GM12878 (cell line): ENCODE data around the gene ZNF83. TPM values are rescaled to one million over a fixed set of nuclear protein-coding genes. Genes with fewer than 3 reads are reported as not detected.

Experiments
- ATAC-seq: fragments of 200-7000 bp; cut with Tn5 transposase; 3 replicates; pipeline ENCODE4 v1.9.1; 2020; ENCODE audit warnings: mild to moderate bottlenecking, moderate library complexity
- BruUV-seq: library from RNA; stranded (reverse); fragments of 400-500 nt; replicated peaks from 2 replicates; lab custom pipeline; 2021; lab: Mats Ljungman, UMichigan
- CTCF ChIA-PET: fragments of 300-600 bp; sonication (Branson Sonifier 250); formaldehyde crosslinking; extraction: SDS; loops from one replicate; lab custom pipeline; 2021; ENCODE audit warnings: inconsistent platforms; lab: Yijun Ruan, JAX
- POLR2A ChIA-PET: fragments of 350-600 bp; formaldehyde crosslinking; extraction: SDS; loops from one replicate; lab custom pipeline; 2021; ENCODE audit warnings: inconsistent platforms; lab: Charles Lee
- RAD21 ChIA-PET: fragments of 300-600 bp; sonication (Branson Sonifier 250); formaldehyde crosslinking; loops from one replicate; lab custom pipeline; 2023; ENCODE audit warnings: antibody characterized with exemption; ENCODE audit not compliant: unreplicated experiment; lab: Charles Lee
- SMC1A ChIA-PET: fragments of 300-600 bp; sonication (Branson Sonifier 250); formaldehyde crosslinking; loops from one replicate; lab custom pipeline; 2023; ENCODE audit not compliant: unreplicated experiment, uncharacterized antibody; lab: Charles Lee
- DNase-seq: peaks from one replicate; pipeline ENCODE4 v3.0.0-alpha.2; 2011; ENCODE audit warnings: low read depth, low spot score
- FAIRE-seq: peaks from 3 replicates; lab custom pipeline; 2011; peaks lifted over from hg19 to GRCh38; lab: Jason Lieb, UNC
- H2AFZ ChIP-seq: 2 replicates; pipeline ENCODE4 v1.6.0; 2011; ENCODE audit warnings: low read depth, low read length, control low read depth; ENCODE audit not compliant: control insufficient read depth
- H3K27ac ChIP-seq: 2 replicates; pipeline ENCODE4 v1.5.1; 2011; ENCODE audit warnings: control low read depth; ENCODE audit not compliant: control insufficient read depth, insufficient read depth
- H3K27me3 ChIP-seq, 2 experiments: replicated peaks in 1 of 2; 2 replicates each; pipeline versions ENCODE4 v1.6.0 to v1.6.1; 2011; ENCODE audit warnings: low read length in 1 of 2; ENCODE audit not compliant: control insufficient read depth in 2 of 2, insufficient read depth in 2 of 2
- H3K36me3 ChIP-seq, 2 experiments: 2 replicates each; pipeline ENCODE4 v1.5.1; 2011; ENCODE audit warnings: low read length in 1 of 2; ENCODE audit not compliant: control insufficient read depth in 2 of 2, insufficient read depth in 2 of 2
- H3K4me1 ChIP-seq: 2 replicates; pipeline ENCODE4 v1.6.1; 2011; ENCODE audit warnings: mild to moderate bottlenecking, low read length, moderate library complexity, mixed read lengths; ENCODE audit not compliant: control insufficient read depth, insufficient read depth
- H3K4me2 ChIP-seq: 2 replicates; pipeline ENCODE4 v1.6.0; 2011; ENCODE audit warnings: control low read depth; ENCODE audit not compliant: control insufficient read depth, insufficient read depth
- H3K4me3 ChIP-seq: fragments of 200-600 bp; sonication (generic); 2 replicates; pipeline ENCODE4 v1.5.1; 2016
- H3K79me2 ChIP-seq: 2 replicates; pipeline ENCODE4 v1.6.0; 2011; ENCODE audit warnings: low read length; ENCODE audit not compliant: control insufficient read depth, insufficient read depth
- H3K9ac ChIP-seq: 2 replicates; pipeline ENCODE4 v1.8.0; 2011; ENCODE audit warnings: low read length, control low read depth, mixed read lengths; ENCODE audit not compliant: control insufficient read depth, insufficient read depth
- H3K9me3 ChIP-seq: replicated peaks from 3 replicates; pipeline ENCODE4 v1.5.1; 2011; ENCODE audit warnings: mild to moderate bottlenecking, low read length; ENCODE audit not compliant: control insufficient read depth, insufficient read depth
- H4K20me1 ChIP-seq: 2 replicates; pipeline ENCODE4 v1.6.0; 2011; ENCODE audit not compliant: control insufficient read depth, insufficient read depth
- HDAC2 ChIP-seq: fragments of 200-600 bp; sonication (generic); IDR thresholded peaks from 2 replicates; pipeline ENCODE4 v1.6.1; 2017
- MYB ChIP-seq: fragments of 150-350 bp; IDR thresholded peaks from 2 replicates; pipeline ENCODE4 v1.6.1; 2014; ENCODE audit warnings: mild to moderate bottlenecking, low read depth, low read length, borderline replicate concordance
- SKIL ChIP-seq: fragments of 450-650 bp; IDR thresholded peaks from 2 replicates; pipeline ENCODE4 v1.6.1; 2017; ENCODE audit warnings: mild to moderate bottlenecking, low read depth, inconsistent platforms; ENCODE audit not compliant: poor library complexity, severe bottlenecking
- ZNF592 ChIP-seq: fragments of 450-650 bp; IDR thresholded peaks from 2 replicates; pipeline ENCODE4 v1.6.1; 2017; ENCODE audit warnings: mild to moderate bottlenecking, moderate library complexity
- WGBS: methylation state at CpG from one replicate; pipeline ENCODE4 v1.1.6; 2016; ENCODE audit warnings: low lambda C conversion rate; ENCODE audit not compliant: insufficient replicate concordance, insufficient coverage; ENCODE audit errors: missing lambda C conversion rate; 5-methylcytosine and 5-hydroxymethylcytosine counted together
- in situ Hi-C: fragments of 300-500 bp; cut with MboI; formaldehyde crosslinking; loops from 9 replicates; pipeline ENCODE4 v1.14.3; 2018; ENCODE audit warnings: mixed read lengths
- intact Hi-C: fragments of 100-400 bp; cut with micrococcal nuclease; formaldehyde crosslinking; loops from one replicate; pipeline ENCODE4 v1.14.2; 2022; ENCODE audit not compliant: unreplicated experiment
- polyA plus RNA-seq, 11 experiments: library from polyadenylated mRNA; depleted of rRNA in 4 of 11; unstranded in 6 of 11; stranded (reverse) in 5 of 11; fragments of >200 nt; fragmentation: Nextera tagmentation in 4 of 11; fragmentation: Illumina TruSeq in 1 of 11; extraction: Ambion mirVana in 4 of 11; extraction: Trizol in 1 of 11; gene quantifications; 1 replicate in 1 of 11; 2 replicates in 10 of 11; pipeline versions ENCODE4 v1.2.1 to v1.2.3, GENCODE V29; 2011 to 2016; ENCODE audit warnings: inconsistent platforms in 2 of 11, missing spikeins in 2 of 11, low read depth in 1 of 11
- total RNA-seq, 4 experiments: library from RNA; depleted of rRNA in 3 of 4; stranded (reverse); fragments of >200 nt in 3 of 4; fragmentation: Illumina TruSeq in 1 of 4; extraction: Trizol in 1 of 4; gene quantifications; 2 replicates each; pipeline versions ENCODE4 v1.2.1 to v1.2.3, GENCODE V29; 2013 to 2021

ZNF83 gene
- total and polyA plus RNA-seq, 10 of the 15 experiments (the other 5 are each of a cell fraction or from before 2014, with no cell fraction given): 9.9 to 90.1 (median 18.7) TPM

GRCh38 chr19:52626915-52627314 lies 11.2 kb downstream of the ZNF83 start:
- no peak for ATAC-seq
- no peak overlapping the region for H3K9ac ChIP-seq
- ChIA-PET SMC1A (no interaction called here), RAD21 (no interaction called here), POLR2A (no interaction called here), CTCF (no interaction called here)
- no peak overlapping the region for H2AFZ ChIP-seq
- H3K4me3 ChIP-seq: no peak overlapping the region
- no peaks in the 10 kb centered on the region for H4K20me1 ChIP-seq
- no peak overlapping the region for H3K27ac ChIP-seq
- 83% methylated on average over 5 of the region's 5 CpGs for WGBS
- no peaks in the 10 kb centered on the region for H3K27me3 ChIP-seq
- no peak for FAIRE-seq
- DNase-seq: no peak
- no peaks in the 10 kb centered on the region for H3K79me2 ChIP-seq
- TF ChIP-seq HDAC2: no peak
- TF ChIP-seq MYB: no peak
- TF ChIP-seq SKIL: no peak
- no peak for TF ChIP-seq ZNF592
- peaks cover 0 to 4% of the 10 kb centered on the region in 2 experiments; a peak in 3 of 4 replicates for H3K36me3 ChIP-seq
- peaks cover 4% of the 10 kb centered on the region for H3K9me3 ChIP-seq
- in situ Hi-C loops: no loop called here
- H3K4me1 ChIP-seq: no peaks in the 10 kb centered on the region
- no TSS peak for BruUV-seq
- no peak overlapping the region for H3K4me2 ChIP-seq
- intact Hi-C loops: no loop called here
